ACC112 (cell line): ENCODE data around the gene SEBOX.

Source experiments
- H2AFZ ChIP-seq: fragments of 200-600 bp; sonication (generic); one replicate; pipeline ENCODE4 v1.6.0; 2017; ENCODE audit warnings: antibody characterized with exemption, low read length; ENCODE audit not compliant: unreplicated experiment
- H3K27ac ChIP-seq: fragments of 200-600 bp; sonication (generic); 2 replicates; pipeline ENCODE4 v1.5.1; 2014; ENCODE audit warnings: low read depth, mild to moderate bottlenecking, antibody characterized with exemption, low read length, moderate library complexity
- H3K27me3 ChIP-seq: fragments of 200-600 bp; sonication (generic); 2 replicates; pipeline ENCODE4 v1.6.1; 2014; ENCODE audit warnings: mild to moderate bottlenecking, antibody characterized with exemption, low read length, moderate library complexity, mixed read lengths; ENCODE audit not compliant: insufficient read depth
- H3K36me3 ChIP-seq: fragments of 200-600 bp; sonication (generic); 2 replicates; pipeline ENCODE4 v1.6.1; 2016; ENCODE audit warnings: mild to moderate bottlenecking, antibody characterized with exemption, low read length, moderate library complexity, mixed read lengths; ENCODE audit not compliant: insufficient read depth
- H3K4me1 ChIP-seq: fragments of 200-600 bp; sonication (generic); one replicate; pipeline ENCODE4 v1.6.1; 2016; ENCODE audit warnings: low read length, mixed read lengths; ENCODE audit not compliant: insufficient read depth, unreplicated experiment, control insufficient read depth
- H3K4me3 ChIP-seq: fragments of 200-600 bp; sonication (generic); 2 replicates; pipeline ENCODE4 v1.5.1; 2014; ENCODE audit warnings: mild to moderate bottlenecking, low read depth, low read length
- H3K79me2 ChIP-seq: fragments of 200-600 bp; sonication (generic); one replicate; pipeline ENCODE4 v1.6.0; 2016; ENCODE audit warnings: low read length; ENCODE audit not compliant: control insufficient read depth, unreplicated experiment, insufficient read depth

The SEBOX gene

DNA sequence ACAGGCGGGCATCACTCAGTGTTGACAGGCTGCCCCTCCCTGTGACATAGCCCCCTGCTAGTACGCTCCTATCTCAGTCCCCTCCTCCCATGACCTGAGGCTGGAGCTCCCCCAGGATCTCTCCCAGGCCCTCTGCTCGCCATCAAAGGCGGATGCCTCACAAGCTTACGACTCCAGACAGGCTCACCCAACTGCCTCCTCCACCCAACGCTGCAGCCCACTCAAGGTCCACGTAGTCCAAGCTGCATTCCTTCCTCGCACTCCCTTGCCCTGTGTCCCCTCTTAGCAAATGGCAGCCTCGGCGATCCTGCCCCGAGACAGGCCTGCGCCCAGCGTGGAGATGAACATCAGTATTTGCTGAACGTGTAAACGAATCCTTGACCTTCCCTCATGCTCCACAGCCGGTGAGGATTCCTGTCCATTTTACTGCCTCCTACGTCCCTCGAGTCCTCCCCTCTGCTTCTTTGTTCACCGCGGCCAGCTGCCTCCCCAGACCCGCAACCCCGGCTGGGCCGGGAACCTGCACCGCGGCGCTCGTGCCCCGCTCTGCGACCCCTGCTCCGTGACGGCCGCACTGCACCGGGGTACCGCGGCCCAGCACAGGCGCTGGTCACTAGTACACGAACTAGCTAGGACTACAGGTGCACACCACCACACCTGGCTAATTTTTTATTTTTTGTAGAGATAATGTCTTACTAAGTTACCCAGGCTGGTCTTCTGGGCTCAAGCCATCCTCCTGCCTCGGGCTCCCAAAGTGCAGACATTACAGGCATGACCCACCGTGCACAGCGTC lies 46.8 kb downstream of the SEBOX start:
- H3K27me3 ChIP-seq: no peaks in the 10 kb centered on the region
- H3K79me2 ChIP-seq: peaks cover 6% of the 10 kb centered on the region
- no peak overlapping the region for H3K27ac ChIP-seq
- peak overlapping the region; percentile 80 for H2AFZ ChIP-seq
- H3K36me3 ChIP-seq: no peaks in the 10 kb centered on the region
- peak overlapping the region; percentile 81 for H3K4me3 ChIP-seq
- H3K4me1 ChIP-seq: peaks cover 10% of the 10 kb centered on the region

DNA sequence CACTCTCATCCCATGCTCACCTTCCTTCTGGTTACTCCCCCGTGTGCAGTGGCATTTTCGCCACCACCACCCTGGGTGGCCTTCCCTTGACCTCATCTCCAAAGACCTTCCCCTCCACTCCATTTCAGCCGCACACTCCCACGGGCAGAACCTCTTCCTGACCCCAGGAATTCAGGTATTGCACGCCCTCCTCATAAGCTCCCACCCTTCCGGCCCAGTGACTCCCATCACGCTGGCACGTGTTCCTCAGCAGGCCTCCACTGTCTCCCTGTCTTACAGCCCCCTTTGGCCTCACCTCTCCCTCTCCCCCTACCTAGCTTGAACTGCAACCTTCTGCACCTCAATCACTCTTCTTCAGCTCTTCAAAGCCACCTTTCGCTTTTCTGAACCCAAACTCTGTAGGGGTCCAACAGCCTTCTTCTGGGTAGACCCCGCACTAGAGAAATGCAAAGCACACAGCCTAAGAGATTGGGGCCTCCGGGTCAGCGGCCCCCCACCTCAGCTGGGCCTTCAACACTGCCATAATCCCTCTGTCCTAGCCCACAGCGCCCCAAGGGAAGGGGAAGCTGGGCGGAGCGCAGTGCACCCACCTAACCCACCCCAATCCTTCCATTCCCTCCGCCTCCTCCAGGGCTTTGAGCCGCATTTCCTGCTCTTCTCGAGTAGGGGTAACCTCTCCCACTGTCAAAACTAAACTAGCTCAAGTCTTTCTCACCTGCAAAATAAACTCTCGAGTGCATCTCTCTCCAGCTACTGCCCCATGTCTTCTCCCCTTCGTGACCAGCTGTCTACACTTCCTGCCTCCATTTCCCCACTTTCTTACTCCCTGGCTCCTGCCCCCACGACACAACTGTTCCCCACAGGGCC lies 47.7 kb downstream of the SEBOX start:
- Histone ChIP-seq H3K27me3 (no peaks in the 10 kb centered on the region), H3K36me3 (no peaks in the 10 kb centered on the region), H2AFZ (no peak overlapping the region), H3K4me1 (peaks cover 10% of the 10 kb centered on the region), H3K4me3 (peak overlapping the region; percentile 81; the same call in 1 of the 2 replicates), H3K27ac (no peak overlapping the region), H3K79me2 (peaks cover 6% of the 10 kb centered on the region)

DNA sequence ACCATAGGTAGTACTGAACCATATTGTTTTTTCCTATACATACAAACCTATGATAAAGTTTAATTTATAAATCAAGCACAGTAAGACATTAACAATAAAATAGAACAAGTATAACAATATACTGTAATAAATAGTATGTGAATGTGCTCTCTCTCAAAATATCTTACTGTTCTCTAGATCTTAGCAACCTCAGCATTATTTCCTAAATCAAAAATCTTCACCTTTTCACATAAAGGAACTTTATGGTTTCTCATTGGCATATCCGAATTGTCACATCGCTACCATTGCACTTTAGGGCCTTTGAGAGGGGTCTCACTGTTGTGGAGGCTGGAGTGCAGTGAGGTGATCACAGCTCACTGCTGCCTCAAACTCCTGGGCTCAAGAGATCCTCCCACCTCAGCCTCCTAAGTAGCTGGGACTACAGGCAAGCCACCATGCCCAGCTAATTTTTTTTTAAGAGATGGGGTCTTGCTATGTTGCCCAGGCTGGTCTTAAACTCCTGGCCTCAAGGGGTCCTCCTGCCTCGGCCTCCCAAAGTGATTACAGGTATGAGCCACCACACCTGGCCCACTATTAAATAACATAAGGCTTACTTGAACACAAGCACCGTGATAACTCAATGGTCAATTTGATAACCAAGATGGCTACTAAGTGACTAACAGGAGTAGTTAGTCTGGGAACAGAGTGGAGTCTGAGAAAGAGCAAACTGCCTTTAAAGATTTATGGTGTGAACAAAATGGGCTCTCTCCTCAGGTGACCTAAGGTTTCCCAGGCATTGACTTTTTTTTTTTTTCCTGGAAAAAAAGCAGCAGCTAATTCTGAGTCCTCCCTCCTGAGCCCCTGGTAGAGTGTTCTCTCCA lies 48.9 kb downstream of the SEBOX start:
- H3K27me3 ChIP-seq: no peaks in the 10 kb centered on the region
- no peak overlapping the region for H2AFZ ChIP-seq
- H3K79me2 ChIP-seq: peaks cover 6% of the 10 kb centered on the region
- no peaks in the 10 kb centered on the region for H3K36me3 ChIP-seq
- H3K4me3 ChIP-seq: no peak overlapping the region
- peaks cover 10% of the 10 kb centered on the region for H3K4me1 ChIP-seq
- no peak overlapping the region for H3K27ac ChIP-seq

DNA sequence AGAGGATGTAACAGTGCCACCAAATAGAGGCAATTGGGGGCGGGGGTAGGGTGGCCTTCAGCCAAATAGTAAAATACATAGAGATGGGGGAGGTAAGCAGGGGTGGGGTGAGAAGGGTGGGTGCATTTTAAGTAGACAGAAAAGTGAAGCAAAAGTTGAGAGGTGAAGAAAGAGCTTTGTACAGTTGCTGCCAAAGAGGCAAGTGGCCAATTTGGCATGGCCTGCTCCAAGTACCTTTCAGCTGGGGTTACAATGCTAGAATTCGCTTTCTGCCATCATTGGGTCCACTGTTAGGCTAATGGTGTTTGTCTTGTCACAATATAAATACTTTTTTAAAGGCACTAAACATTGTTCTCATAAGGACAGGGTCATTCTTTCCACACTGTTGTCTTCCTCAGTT lies 51.2 kb downstream of the SEBOX start:
- Histone ChIP-seq H3K4me1 (peaks cover 3% of the 10 kb centered on the region), H3K36me3 (no peaks in the 10 kb centered on the region), H3K27ac (no peak overlapping the region), H3K4me3 (no peak overlapping the region), H3K79me2 (no peaks in the 10 kb centered on the region), H2AFZ (no peak overlapping the region), H3K27me3 (no peaks in the 10 kb centered on the region)
